GM21723 (cell line): ENCODE results near the gene TLE5.
"Not testable (repeated sequence)": the region's sequence is repeated elsewhere in the genome, so short reads cannot be mapped to it uniquely, and the experiment has no call there.

Source experiments
- ATAC-seq: cut with Tn5 transposase; IDR thresholded peaks from one replicate; pipeline ENCODE4 v1.9.1; 2021; ENCODE audit warnings: mild to moderate bottlenecking, moderate library complexity; ENCODE audit not compliant: unreplicated experiment

The TLE5 gene

DNA sequence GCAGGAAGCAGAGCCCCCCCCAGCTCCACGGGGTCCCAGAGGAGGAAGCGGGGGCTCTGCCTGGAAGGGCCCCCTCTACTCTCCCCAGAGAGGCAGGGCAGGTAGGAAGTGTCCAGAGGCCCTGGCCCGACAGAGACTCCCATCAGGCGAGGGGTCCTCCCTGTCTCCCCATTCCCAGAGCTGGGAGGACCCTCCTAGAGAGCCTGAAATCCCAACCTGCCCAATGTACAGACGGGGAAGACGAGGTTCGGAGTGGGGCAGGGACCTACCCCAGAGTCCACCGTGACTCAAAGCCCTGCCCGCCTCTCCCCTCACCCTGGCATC lies 34.4 kb downstream of the TLE5 start:
- no peak for ATAC-seq

DNA sequence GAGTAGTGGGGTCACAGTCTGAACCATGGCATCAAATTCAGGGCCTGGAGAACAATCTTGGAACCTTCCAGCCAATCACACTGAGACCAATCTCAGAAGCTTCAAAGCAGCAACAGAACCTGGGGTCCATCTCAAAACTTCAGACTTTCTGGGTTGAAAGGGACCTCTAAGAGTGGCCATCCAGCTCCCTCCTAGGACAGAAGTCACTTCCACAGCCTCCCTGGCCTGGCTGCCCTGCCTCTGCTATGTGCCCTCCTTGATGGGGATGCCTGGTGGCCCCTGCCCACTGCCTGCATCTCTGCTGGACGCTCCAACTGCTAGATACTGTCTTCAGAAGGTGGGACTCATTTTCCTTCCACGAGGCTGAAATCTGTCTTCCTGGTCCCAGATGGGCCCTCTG lies 35.0 kb downstream of the TLE5 start:
- ATAC-seq: no peak

DNA sequence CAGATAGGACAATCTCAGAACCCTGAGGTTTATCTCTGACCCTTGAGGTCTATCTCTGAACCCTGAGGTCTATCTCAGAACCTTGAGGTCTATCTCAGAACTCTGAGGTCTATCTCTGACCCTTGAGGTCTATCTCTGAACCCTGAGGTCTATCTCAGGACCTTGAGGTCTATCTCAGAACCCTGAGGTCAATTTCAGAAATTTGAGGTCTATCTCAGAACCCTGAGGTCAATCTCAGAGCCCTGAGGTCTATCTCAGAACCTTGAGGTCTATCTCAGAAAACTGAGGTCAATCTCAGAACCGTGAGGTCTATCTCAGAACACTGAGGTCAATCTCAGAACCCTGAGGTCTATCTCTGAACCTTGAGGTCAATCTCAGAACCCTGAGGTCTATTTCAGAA lies 35.5 kb downstream of the TLE5 start:
- ATAC-seq: no peak

DNA sequence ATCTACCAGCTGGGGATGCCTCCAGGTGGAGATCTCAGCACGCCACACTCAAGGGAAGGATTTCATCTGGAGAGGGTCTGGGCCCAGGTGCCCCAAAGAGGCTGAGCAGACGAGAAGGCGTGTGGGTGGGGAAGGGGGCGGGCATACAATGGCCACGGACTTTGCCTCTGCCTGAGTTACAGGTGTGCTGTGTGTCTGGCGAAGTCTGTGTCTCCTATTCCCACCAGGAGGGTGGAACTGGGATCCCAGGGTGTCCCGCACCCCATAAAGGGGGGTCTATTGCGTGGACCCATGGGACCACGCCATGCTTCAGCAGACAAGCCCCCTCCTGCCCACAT lies 36.8 kb downstream of the TLE5 start:
- no peak for ATAC-seq

DNA sequence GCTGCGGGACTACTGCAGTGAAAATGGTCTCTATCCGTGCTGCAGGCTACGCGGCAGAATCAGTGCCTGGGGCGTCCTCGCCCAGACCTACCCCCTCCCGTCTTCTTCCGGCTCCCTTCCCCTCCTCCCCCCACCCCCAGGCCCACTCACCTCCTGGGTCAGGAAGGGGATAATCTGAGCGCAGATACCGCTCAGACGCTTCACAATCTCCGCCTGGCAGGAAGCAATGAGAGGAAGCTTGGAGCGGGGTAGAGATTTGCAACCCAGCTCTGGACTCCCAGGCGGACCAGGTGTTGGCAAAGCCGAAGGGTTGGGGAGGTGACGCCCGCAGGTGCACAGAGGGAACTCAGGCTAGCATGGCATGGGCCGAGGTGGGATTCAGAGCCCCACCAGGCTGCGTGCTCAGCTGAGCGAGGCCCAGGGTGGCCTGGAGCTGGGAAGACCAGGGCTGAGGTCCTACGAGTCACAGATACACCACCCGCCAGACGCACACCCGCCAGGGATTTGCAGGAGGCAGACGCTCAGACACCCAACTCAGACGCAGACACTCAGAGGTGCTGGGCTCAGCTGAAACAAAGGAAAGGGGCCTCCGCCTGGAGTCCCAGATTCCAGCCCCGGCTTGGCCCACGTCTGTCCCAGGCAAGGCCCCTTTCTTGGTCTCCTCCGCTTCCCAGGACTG lies 37.3 kb downstream of the TLE5 start:
- ATAC-seq: no peak

DNA sequence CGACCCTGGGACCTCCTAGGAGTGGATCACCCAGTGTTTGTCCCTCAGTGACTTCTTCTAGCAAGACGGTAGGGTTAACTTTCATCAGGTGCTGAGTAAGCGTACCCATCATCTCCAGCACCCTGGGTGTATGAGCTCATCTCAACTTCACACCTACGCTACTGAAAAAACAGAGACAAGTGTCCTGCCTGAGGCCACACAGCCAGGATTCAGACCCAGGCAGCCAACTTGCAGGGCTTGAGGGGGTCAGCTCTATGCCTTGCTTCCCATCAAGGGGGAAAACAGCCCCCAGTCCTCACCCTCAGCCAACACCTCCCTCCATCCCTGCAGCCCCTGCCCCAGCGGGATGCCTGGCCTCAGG lies 37.8 kb downstream of the TLE5 start:
- ATAC-seq: no peak

DNA sequence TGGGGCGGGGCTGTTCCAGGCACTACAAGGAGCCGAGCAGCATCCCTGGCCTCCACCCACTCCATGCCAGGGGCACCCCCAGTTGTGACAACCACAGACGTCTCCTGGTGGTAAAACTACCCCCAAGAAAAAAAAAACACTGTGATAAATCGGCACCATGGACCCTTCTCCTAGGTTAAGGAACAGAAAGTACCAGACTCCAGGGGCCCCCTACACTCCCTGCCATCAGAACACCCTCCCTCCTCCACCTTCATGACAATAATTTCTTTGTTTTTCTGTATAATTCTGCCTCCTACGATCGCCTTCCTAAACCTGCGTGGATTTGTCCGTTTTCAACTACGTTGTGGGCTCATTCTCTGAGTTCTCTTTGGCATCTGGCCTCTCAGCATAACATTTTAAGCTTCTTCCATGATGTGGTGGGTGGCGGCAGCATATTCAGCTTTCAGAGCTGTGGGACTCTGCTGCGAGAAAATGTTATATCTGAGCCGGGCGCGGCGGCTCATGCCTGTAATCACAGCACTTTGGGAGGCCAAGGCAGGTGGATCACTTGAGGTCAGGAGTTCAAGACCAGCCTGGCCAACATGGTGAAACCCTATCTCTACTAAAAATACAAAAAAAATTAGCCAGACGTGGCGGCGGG lies 41.9 kb downstream of the TLE5 start:
- no peak for ATAC-seq

DNA sequence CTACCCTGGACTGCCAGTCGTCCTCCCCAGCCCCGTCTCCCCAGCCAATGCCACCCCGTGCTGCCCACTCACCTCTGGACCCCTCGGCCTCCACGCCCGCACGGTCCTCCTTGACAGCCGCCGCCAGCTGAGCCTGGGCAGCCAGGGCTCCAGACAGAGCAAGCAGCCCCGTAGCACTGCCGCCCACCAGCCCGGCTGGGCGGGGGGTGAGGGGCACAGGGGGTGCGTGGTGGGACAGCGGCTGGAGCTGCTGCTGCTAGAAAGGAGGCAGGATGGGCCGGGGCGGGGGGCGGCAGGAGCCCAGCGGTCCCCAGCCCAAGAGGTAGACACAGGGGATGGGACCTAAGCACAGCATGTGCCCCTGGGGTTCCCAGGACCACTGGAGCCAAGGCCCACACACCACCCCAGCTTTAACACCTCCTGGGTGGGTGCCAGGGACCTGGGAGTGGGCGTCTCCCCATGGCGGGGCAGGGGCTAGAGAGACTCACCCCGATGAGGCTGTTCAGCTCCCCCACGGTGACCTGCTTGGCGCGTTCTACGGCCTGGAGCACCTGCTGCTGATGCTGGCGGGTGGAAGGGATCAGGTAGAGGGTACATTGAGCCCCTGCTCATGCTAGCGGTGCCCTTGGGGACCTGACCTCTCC lies 43.0 kb downstream of the TLE5 start:
- ATAC-seq: no peak

DNA sequence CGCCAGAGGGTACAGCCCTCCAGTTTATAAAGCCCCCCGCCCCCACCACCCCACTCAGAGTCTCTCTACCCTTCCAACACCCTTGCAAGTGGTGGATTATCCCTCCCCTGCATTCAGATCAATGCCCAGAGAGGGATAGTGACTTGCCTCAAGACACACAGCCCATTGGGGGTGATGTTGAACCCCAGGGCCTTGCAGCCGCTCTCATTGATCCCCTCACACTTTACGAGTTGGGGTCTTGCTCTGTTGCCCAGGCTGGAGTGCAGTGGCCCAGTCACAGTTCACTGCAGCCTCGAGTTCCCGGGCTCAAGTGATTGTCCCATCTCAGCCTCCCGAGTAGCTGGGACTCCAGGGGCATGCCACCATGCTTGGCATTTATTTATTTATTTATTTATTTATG lies 44.4 kb downstream of the TLE5 start:
- no peak for ATAC-seq

DNA sequence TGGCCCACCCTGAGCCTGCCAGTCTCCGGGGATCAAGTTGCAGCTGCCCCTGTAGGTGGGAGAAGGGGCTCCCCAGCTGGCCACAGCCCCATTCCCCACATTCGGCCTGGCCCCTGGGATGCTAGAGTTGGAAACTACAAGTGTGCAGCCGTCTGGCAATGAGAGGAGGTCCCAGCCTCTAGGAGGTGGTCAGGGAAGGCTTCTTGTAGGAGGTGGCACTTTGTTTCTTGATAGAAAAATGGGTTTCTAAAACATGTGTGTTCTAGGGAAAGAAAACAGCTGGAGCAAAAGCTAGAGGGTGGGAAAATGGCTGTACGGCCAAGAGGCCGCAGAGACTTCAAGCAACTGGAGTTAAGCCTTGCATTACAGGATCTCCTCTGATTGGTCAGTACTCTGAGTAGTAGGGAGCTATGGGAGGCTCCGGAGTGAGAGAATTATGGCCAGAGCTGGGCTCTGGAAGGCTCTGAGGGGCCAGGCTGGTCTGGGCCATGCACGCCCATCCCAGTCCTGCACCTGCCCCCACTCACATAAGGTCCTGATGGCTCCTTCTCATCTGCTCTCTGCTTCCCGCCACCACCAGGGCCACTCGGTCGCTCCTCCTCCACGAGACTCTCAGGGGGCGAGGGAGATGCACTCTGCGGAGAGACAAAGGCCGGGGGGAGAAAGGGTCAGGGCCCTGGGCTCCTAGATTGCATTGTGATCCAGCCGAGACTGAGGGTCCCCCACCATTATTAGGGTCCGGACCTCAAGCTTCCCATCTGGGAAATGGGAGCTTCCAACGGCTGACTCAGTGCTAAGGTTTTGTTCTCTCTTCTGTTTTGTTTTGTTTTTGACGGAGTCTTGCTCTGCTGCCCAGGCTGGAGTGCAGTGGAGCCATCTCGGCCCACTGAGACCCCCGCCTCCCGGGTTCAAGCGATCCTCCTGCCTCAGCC lies 46.9 kb downstream of the TLE5 start:
- ATAC-seq: no peak

DNA sequence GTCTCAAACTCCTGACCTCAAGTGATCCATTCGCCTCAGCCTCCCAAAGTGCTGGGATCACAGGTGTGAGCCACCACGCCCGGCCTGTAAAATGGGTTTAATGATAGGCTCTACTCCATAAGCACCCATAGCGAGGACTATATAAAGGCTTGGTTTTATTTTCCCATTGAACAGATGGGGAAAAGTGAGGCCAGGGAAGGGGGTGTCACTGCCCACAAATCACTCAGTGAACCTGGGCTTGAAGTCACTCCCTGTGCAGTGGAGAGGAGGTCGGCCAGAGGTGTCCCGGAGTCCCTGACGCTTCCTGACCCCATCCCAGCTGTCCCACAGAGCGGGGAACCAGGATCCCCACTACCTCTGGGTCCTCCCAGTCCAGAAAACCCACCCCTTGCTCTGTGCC lies 48.2 kb downstream of the TLE5 start:
- no peak for ATAC-seq

DNA sequence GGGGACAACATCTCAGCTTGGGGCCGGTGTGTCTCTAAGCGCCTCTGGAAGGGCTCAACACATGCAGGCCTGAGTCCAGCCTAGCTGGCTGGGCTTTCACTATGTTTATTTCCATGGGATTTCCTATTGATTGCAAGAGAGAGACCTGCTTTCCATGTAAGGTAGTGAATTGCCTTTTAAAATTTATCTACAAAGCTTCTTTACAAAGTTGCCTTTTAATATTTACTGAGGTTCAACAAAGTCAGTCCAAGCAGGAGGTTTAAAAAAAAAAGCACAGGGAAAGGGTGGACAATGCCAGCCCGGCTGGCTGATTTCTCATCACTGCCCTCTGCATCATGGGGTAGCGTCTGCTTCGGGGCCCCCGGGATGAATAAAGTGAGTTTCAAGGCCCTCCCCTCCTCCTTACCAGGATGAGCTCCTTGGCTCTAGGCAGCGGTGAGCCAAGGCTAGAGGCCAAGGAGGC lies 49.0 kb downstream of the TLE5 start:
- ATAC-seq: no peak

DNA sequence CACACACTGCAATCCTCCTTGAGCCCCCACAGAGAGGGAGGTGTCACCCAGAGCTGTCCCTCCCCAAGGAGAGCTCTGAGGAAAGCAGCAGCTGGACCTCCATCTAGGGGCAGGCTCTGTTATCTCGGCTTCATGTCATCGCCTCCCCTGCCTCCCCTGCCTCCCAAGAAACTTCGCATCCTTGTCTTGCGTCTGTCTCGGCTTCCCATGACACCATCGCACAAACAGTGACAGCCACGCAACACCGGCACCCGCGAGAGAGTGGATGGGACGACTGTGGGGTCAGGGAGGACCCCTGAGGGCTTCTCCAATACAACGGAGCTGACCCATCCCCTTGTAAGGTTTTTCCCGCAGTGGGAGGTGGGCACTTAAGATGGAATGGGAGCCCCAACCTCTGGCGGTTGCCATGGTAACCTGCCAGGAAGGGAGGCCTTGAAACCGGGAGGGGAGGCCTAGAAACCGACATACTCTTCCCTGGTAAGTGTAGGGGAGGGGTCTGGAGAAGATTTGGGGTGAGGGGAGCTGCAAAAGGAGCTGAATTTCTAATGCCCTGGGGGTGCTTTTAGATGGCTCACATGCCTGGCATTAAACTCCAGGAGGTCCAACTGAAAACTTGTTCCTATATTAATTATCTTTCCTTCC lies 49.6 kb downstream of the TLE5 start:
- ATAC-seq: no peak

DNA sequence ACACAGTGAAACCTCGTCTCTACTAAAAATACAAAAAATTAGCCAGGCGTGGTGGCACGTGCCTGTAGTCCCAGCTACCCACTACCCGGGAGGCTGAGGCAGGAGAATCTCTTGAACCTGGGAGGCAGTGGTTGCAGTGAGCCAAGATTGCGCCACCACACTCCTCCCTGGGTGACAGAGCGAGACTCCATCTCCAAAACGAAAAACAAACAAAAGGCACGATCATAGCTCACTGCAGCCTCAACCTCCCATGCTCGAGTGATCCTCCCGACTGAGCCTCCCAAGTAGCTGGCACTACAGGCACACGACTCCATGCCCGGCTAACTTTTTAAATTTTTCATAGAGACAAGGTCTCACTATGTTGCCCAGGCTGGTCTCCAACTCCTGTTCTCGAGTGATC lies 50.2 kb downstream of the TLE5 start:
- ATAC-seq: not testable (repeated sequence)

DNA sequence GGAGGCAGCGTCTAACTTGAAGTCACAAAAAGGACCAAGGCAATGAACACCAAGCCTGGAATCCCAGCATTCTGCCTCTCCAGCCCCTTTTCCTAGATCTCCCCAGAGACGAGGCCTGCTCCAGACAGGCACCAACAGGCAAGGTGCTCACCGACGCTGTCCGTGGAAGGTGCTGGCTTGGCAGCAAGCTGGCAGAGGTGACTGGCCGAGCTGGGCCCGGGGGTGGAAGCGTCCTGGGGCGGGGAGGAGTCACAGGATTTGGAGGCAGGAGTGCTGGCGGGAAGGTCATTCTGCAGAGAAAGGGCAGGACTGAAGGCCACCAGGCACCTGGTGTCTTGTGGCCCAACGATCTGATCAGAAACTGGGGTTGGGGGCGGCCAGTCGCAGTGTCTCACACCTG lies 51.4 kb downstream of the TLE5 start:
- ATAC-seq: no peak

DNA sequence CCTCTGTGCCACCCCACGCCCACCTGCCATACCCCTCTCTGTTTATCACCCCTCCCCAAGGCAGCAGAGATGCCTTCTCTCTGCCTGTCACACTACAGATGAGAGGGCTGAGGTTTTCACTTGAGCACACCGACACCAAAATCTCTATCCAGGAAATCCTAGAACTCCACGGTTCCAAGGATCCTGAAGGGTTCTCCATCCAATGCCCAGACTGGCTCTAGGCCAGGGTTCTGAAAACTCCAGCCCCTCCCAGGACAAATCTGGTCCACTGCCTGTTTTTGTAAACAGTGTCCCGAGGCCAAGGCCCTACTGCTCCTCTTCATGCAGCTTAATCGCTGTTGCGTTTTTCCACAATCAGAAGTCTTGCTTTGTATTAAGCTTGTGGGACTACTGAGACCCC lies 53.3 kb downstream of the TLE5 start:
- ATAC-seq: no peak

DNA sequence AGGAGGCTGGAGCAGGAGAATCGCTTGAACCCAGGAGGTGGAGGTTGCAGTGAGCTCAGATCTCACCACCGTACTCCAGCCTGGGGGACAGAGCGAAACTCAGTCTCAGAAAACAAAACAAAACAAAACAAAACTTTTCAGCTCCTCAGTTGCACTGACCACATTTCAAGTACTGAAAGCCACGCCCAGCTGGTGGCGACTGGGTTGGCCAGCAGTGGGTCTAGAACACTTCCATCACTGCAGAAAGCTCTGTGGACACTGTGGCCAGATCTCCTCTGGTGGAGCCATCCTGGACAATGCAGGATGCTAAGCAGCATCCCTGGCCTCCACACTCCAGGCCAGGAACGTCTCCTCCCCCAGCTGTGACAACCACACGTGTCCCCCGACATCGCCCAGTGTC lies 54.3 kb downstream of the TLE5 start:
- ATAC-seq: no peak

DNA sequence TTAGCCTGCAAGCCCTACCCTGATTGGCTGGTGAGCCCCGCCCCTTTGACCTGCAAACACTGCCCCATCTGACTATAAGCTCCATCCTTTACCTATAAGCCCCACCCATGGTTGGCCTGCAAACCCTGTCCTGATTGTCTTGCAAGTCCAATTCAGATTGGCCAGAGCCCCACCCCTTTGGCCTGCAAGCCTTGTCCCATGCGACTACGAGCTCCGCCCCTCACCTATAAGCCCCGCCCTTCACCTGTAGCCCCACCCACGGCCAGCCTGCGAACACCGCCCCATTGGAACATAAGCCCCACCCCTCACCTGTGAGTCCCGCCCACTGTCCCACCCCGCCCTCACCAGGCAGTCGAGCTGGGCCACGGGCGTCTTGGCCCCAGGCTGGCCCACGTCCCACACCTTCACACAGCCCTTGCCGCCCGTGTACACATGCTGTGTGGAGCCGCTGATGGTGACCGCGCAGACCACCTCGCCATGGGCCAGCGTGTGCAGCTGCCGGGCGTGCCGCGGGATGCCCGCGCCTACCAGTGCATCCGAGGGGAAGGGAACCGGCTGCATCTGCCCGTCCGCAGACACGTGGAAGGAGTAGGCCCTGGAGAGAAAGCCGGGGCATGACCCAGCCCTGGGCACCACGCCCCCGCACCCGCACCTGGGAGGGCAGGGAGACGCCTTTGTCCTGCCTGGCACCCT lies 56.1 kb downstream of the TLE5 start:
- no peak for ATAC-seq

DNA sequence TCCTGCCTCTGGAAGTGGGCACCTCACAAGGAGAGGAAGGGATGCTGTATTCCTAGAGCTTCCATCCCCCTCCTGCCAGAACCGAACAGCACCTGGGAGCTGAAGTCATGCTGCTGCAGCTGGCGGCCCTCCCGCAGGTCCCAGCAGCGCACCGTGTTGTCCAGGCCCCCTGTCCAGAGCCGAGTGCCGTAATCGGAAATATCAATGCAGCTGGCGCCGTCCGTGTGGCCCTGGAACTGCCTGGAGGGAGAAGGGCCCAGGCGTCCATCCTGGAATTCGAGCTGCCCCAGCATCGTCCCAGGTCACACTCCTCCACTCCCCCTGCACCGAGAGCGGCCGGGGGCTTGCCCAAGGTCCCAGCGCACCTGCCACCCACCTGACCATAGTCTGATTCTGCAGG lies 57.0 kb downstream of the TLE5 start:
- ATAC-seq: no peak

DNA sequence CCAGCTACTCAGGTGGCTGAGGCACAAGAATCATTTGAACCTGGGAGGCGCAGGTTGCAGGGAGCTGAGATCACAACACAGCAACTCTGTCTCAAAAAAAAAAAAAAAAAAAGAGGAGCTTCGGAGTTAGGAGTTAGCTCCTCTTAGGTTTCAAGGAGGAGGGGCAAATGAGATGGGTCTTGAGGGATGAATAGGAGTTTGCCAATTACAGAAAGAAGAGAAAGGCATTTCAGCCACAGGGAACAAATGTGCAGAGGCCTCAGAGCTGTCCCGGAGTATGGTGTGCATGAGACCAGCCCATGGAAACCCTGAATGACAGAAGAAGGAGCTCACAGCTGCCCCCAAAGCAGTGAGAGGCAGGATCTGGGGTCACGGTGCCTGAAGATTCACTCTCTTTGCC lies 57.8 kb downstream of the TLE5 start:
- ATAC-seq: no peak

DNA sequence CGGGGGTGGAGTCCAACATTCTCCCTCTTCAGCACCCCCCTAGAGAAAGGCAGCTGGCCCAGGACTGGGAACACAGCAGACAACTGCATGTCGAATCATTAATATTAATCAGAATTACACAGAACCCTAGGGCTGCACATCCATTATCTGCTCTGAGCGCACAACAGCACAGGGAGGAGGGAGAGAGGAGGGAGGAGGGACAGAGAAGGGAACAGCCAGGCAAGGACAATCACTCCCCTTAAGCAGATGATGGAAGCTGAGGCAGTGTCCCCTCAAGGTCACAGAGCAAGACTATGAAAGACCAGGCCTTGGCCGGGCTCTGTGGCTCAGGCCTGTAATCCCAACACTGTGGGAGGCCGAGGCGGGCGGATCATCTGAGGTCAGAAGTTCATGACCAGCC lies 59.2 kb downstream of the TLE5 start:
- ATAC-seq: no peak
